Ovary (tissue), 3 donors: ENCODE measurements around the gene IL17REL.

Source experiments
- CTCF ChIP-seq, 3 donors: fragments of 450-650 bp in 2 of 3; fragments of 200-600 bp in 1 of 3; IDR thresholded peaks; one replicate each; pipeline versions ENCODE4 v1.5.1 to v1.8.0; 2016 to 2022; ENCODE audit warnings: antibody characterized with exemption in 3 of 3, mild to moderate bottlenecking in 1 of 3
- POLR2A ChIP-seq: fragments of 450-650 bp; IDR thresholded peaks from one replicate; pipeline ENCODE4 v1.6.1; 2017; ENCODE audit warnings: antibody characterized with exemption, mild to moderate bottlenecking, moderate library complexity
- donor health status: DM: no; HTN: no; CAD: no.

- TF ChIP-seq CTCF (IDR thresholded peaks at IDR 0.05): no peak
- TF ChIP-seq POLR2A: no peak
Observed at GRCh38 chr22:50001388-50002231, 11.0 kb downstream of the IL17REL start.
